GM18519 (cell line): Measurements from ENCODE around the gene P2RY12.

Experiments
- ATAC-seq: cut with Tn5 transposase; IDR thresholded peaks from one replicate; pipeline ENCODE4 v1.9.1; 2021; ENCODE audit warnings: mild to moderate bottlenecking, moderate library complexity; ENCODE audit not compliant: unreplicated experiment, low FRiP score

The P2RY12 gene

DNA sequence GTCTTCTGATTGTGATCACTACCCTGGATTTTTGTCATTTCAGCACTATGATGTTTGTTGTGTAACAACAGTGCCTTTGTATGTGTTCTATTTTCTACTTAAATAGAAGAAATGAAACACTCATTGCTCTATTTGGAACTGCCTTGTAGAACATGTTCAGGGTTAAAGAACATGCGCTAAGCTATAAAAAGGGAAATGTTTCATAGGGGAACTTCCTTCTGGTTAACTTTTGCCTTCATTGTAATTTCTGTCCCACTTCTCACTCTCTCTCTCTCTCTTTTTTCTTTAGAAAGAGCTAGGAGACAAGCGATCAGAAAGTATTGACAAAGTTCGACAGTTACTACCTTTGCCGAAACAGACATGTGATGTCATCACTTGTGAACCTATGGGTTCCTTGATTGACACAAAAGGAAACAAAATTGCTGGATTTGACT, at the start of gene P2RY12:
Gene P2RY12, minus strand, starts transcription at position 13 of the 434 bp plus-strand sequence. CDS start 45,908 bp downstream, outside the sequence.
- ATAC-seq = peak; percentile 43

GRCh38 chr3:151432616-151433372, 48.2 kb upstream of the P2RY12 start:
- no peak for ATAC-seq

- no peak for ATAC-seq
These were observed 47.4 kb upstream of the P2RY12 start for GRCh38 chr3:151431940-151432339.

DNA sequence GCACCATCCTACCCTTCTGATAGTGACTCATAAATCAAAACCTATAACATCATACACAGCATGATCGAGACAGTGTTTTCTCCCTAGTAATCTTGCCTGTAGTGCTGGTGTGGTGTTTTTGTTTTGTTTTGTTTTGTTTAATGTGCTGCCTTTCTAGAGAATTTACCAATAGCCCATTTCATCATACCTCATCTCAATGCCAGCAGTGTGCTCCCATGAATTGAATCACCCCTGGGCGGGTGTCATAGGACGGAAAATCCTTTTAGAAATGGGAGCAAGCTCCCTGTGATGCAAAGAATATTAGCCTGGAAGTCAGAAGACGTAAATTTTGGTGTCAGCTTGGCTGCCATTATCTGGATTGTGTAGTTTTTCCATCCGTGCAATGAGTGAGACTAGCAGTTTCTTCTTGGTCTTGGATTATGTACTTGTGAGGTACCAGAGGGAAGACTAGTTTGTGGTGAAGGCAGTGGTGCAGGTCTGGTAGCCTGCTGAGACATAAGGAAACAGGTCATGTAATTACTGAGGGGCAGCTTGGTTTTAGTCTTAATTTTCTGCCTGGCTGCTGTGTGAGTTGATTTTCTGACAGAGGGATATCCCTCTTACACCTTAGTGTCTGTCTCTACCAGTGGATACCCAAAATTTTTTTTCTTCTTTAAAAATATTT, 46.4 kb upstream of the P2RY12 start:
- ATAC-seq = no peak

DNA sequence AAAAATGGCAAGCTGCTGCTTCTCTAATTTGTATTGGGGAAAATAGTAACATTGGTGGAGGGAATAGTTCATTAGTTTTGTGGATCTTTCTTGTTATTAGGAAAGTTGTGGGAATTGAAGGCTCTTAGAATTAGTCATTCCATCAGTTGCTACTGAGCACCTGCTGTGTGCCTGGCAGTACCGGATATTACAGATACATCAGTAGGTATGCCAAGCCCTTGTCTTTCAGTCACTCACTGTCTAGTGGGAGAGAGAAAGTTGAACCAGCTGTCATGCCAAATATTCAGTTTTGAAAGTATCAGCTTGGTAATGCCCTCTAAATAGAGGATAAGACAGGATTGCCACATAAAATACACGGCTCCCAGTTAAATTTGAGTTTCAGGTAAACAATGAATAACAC, 43.8 kb upstream of the P2RY12 start:
- ATAC-seq = no peak

- ATAC-seq = peak; percentile 84
These were observed 41.7 kb upstream of the P2RY12 start for GRCh38 chr3:151426341-151426657.

DNA sequence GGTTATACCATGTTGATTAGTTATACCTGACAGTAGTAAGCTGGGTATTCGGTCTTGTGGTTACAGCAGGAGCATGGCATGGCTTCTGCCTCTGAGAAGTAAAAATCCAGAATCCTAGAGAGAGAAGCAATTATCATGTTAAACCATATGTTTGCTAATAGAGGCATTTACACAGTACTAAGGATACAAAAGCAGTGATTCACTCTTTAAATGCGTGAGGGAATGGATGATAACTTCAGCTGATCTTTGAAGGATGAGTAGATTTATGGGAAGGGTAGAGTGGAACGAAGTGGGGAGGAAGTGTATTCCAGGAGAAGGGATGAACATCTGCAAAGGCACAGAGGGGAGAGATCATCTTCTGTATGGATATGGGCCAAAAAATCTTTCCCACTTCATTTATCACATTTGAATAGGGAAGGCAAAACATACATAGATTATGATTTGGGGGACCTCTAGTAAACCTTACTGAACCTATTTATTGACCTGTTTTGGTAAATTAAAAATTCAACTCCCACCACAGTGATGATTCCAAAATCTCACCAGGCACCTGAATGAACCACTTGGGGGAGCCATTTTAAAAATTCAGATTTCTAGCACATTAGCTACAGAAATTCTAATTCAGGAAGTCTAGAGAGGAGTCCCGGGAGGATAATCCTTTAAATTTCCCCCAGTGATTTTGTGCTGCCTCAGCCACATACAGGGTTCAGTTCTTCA, 41.2 kb upstream of the P2RY12 start:
- peak; percentile 23 for ATAC-seq

DNA sequence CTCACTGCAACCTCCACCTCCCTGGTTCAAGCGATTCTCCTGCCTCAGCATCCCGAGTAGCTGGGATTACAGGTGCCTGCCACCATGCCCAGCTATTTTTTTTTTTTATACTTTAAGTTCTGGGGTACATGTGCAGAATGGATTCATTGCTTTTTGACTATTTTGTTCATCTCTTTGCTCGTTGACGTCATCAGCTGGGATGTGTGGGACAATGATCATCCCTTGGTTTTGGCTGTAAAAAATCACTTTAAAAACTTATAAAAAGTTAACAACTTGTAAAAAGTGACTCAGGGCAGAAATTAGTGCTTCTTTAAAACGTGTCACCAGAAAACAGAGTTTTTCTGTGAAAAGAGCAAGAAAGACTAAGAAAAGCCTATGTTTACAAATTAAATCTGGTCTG, 38.5 kb upstream of the P2RY12 start:
- no peak for ATAC-seq

DNA sequence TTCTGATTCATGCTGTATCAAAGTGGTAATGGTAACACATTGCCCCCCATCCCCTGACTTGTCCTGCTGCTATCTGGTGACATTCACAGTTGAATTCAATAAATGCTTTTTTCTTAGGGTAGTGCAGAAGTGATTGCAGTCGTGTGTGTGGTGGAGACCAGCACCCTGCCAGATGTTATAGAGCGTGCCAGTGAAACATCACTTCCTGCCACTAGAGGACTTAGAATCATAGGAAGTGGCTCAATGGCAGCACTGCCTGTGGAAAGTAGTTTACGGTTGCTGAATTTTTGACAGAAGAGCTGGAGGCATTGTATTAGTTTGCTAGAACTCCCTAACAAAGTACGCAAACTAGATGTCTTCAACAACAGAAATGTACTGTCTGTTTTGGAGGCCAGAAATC, 37.4 kb upstream of the P2RY12 start:
- no peak for ATAC-seq

DNA sequence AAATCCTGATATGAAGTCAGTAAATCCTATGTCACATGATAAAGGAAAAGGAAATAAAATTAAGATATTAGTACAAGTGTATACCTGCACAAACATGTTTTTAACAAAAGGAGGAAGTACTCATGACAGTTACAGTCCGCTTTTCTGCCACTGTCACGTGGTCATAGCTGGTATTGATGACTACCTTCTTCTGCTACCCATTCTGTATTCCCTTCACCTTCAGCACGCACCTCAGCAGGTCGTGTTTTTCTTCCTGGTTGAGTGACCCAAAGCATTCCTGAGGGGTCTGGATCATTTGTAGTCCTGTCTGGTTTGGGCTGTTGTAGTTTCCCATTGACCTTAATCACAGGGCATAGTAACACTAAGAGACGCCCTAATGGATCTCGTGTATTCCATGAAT, 35.3 kb upstream of the P2RY12 start:
- no peak for ATAC-seq

GRCh38 chr3:151415289-151415688, 30.7 kb upstream of the P2RY12 start:
- no peak for ATAC-seq

- ATAC-seq = no peak
These were observed 28.4 kb upstream of the P2RY12 start for GRCh38 chr3:151412989-151413388.

- no peak for ATAC-seq
These were observed 26.5 kb upstream of the P2RY12 start for GRCh38 chr3:151410891-151411559.

- no peak for ATAC-seq
These were observed 23.4 kb upstream of the P2RY12 start for GRCh38 chr3:151407928-151408327.

GRCh38 chr3:151404316-151404715, 19.8 kb upstream of the P2RY12 start:
- ATAC-seq = peak; percentile 81

- ATAC-seq = no peak
These were observed 18.7 kb upstream of the P2RY12 start for GRCh38 chr3:151403246-151403645.

DNA sequence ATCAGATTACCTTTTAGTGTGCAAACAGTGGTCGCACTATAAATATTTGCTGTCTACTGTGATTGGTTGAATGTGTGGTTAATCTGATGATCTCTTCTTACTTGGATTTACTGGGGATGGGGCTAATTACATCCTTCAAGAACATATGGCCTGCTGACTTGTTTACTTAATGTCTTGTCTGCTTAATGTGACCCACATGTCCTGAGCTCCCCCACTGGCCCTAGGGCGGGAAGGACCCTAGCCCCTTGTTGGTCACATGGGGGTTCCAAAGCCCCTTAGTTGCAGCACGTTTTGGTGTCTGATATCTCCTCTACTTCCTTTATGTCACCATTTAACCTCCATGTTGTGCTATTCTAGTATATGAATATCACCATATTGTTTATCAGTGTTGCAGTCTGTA, 17.8 kb upstream of the P2RY12 start:
- no peak for ATAC-seq

- no peak for ATAC-seq
These were observed 15.8 kb upstream of the P2RY12 start for GRCh38 chr3:151400341-151400740.

GRCh38 chr3:151398895-151399294, 14.3 kb upstream of the P2RY12 start:
- peak; percentile 43 for ATAC-seq

- ATAC-seq = no peak
These were observed 11.3 kb upstream of the P2RY12 start for GRCh38 chr3:151395806-151396205.

DNA sequence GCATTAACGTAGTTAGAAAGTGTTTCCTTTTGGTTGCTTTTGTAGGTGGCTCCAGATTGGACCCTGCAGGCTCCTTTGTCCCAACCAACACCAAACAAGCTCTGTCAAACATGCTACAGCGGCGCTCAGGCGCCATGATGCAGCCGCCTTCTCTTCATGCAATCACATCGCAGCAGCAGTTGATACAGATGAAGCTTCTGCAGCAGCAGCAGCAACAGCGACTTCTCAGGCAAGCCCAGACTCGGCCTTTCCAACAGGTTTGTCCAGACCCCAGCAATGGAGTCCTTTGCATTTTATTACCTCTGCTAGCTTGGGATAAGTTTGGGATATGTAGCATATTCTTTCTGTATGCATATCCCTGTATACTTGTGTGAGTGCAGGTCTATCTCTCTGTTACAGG, 10.1 kb upstream of the P2RY12 start:
- no peak for ATAC-seq
